Fibroblast of pulmonary artery (primary cell): ENCODE results near the gene LTA4H.
"Not testable (repeated sequence)": the region's sequence is repeated elsewhere in the genome, so short reads cannot be mapped to it uniquely, and the experiment has no call there.

Source experiments
- DNase-seq: peaks from one replicate; pipeline ENCODE4 v3.0.0-alpha.2; 2010; ENCODE audit warnings: low read depth
- H3K4me3 ChIP-seq: replicated peaks from 2 replicates; pipeline ENCODE4 v1.5.1; 2011; ENCODE audit warnings: low read depth, mild to moderate bottlenecking, control low read depth, low read length, moderate library complexity
- CTCF ChIP-seq: IDR thresholded peaks from 2 replicates; pipeline ENCODE4 v1.5.1; 2011; ENCODE audit warnings: mild to moderate bottlenecking, control low read depth, low read length, inconsistent platforms; ENCODE audit errors: missing control alignments

The LTA4H gene

GRCh38 chr12:95972832-95973456 is 62.4 kb downstream of the LTA4H start:
- H3K4me3 ChIP-seq = no peak overlapping the region
- no peak for DNase-seq
- no peak for TF ChIP-seq CTCF

- H3K4me3 ChIP-seq = no peak overlapping the region
- no peak for TF ChIP-seq CTCF
- no peak for DNase-seq
Observed at GRCh38 chr12:95970905-95971304, 64.5 kb downstream of the LTA4H start.

- H3K4me3 ChIP-seq, DNase-seq: not testable (repeated sequence)
Observed at GRCh38 chr12:95969116-95969515, 66.3 kb downstream of the LTA4H start.

GRCh38 chr12:95967301-95967700 is 68.1 kb downstream of the LTA4H start:
- TF ChIP-seq CTCF = no peak
- H3K4me3 ChIP-seq = no peak overlapping the region
- no peak for DNase-seq

- DNase-seq = no peak
- H3K4me3 ChIP-seq = no peak overlapping the region
- TF ChIP-seq CTCF = no peak
Observed at GRCh38 chr12:95966287-95966870, 69.0 kb downstream of the LTA4H start.

GRCh38 chr12:95963096-95963495 is 72.3 kb downstream of the LTA4H start:
- DNase-seq = no peak
- TF ChIP-seq CTCF = no peak
- no peak overlapping the region for H3K4me3 ChIP-seq

- DNase-seq = no peak
- no peak overlapping the region for H3K4me3 ChIP-seq
- TF ChIP-seq CTCF = no peak
Observed at GRCh38 chr12:95962222-95962621, 73.2 kb downstream of the LTA4H start.
